Gastroesophageal sphincter (tissue), 3 donors: Measurements from ENCODE around the gene TANGO6.

Source experiments
- POLR2A ChIP-seq, 2 donors: fragments of 450-650 bp; IDR thresholded peaks; one replicate each; pipeline ENCODE4 v1.6.1; 2017; ENCODE audit warnings: antibody characterized with exemption in 2 of 2, mild to moderate bottlenecking in 2 of 2, moderate library complexity in 1 of 2
- TF ChIP-seq, protein P1 (sequence below), 4 experiments: fragments of 200-600 bp in 2 of 4; fragments of 450-650 bp in 2 of 4; sonication (generic) in 1 of 4; IDR thresholded peaks; one replicate each; pipeline ENCODE4 v1.5.1; 2017 to 2019; ENCODE audit warnings: antibody characterized with exemption in 4 of 4, mild to moderate bottlenecking in 2 of 4, moderate library complexity in 2 of 4

DNA sequence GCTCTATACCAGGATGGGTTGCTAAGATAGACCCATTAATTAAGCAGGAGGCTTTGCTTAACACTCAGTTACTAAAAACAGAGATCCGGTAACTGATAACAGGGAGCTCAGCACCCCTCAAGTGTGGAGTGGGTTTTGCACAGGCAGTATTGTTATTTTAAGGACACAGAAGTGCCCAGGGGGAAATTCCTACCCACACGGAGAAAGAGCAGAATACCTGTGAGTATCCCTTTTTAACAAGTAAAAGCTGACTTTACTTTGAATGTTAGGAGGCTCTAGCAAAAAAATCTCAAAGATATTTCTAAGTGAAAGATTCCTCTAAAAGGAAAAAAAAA, 229.3 kb downstream of the TANGO6 start:
- TF ChIP-seq, protein P1, sequence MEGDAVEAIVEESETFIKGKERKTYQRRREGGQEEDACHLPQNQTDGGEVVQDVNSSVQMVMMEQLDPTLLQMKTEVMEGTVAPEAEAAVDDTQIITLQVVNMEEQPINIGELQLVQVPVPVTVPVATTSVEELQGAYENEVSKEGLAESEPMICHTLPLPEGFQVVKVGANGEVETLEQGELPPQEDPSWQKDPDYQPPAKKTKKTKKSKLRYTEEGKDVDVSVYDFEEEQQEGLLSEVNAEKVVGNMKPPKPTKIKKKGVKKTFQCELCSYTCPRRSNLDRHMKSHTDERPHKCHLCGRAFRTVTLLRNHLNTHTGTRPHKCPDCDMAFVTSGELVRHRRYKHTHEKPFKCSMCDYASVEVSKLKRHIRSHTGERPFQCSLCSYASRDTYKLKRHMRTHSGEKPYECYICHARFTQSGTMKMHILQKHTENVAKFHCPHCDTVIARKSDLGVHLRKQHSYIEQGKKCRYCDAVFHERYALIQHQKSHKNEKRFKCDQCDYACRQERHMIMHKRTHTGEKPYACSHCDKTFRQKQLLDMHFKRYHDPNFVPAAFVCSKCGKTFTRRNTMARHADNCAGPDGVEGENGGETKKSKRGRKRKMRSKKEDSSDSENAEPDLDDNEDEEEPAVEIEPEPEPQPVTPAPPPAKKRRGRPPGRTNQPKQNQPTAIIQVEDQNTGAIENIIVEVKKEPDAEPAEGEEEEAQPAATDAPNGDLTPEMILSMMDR (IDR thresholded peaks at IDR 0.05) = no peak
- TF ChIP-seq POLR2A (IDR thresholded peaks at IDR 0.05) = no peak
